Nephron progenitor cell (in vitro differentiated cells): ENCODE results near the gene AGMO.

Experiments
- DNase-seq: peaks from one replicate; pipeline ENCODE4 v3.0.0; 2021
- H3K27ac Mint-ChIP-seq: 2 replicates; pipeline ENCODE4 v1.8.0; 2021; ENCODE audit warnings: mild to moderate bottlenecking, moderate library complexity, mixed read lengths
- H3K27me3 Mint-ChIP-seq: 2 replicates; pipeline ENCODE4 v1.8.0; 2021; ENCODE audit warnings: mild to moderate bottlenecking, low read depth, mixed read lengths; ENCODE audit not compliant: poor library complexity
- H3K36me3 Mint-ChIP-seq: 2 replicates; pipeline ENCODE4 v1.8.0; 2021; ENCODE audit warnings: low read depth, mixed read lengths
- H3K4me1 Mint-ChIP-seq: 2 replicates; pipeline ENCODE4 v1.8.0; 2021; ENCODE audit warnings: mixed read lengths
- H3K4me3 Mint-ChIP-seq: 2 replicates; pipeline ENCODE4 v1.8.0; 2021; ENCODE audit warnings: mild to moderate bottlenecking, moderate library complexity, mixed read lengths
- H3K9me3 Mint-ChIP-seq: 2 replicates; pipeline ENCODE4 v1.8.0; 2021; ENCODE audit warnings: mild to moderate bottlenecking, moderate library complexity, mixed read lengths
- CTCF ChIP-seq: fragments of 200-600 bp; sonication (generic); IDR thresholded peaks from 2 replicates; pipeline ENCODE4 v1.5.0; 2021; ENCODE audit warnings: antibody characterized with exemption

AGMO gene

GRCh38 chr7:15603124-15603523, 41.3 kb upstream of the AGMO start:
- Mint-ChIP-seq H3K4me1 (no peaks in the 10 kb centered on the region), H3K4me3 (no peak overlapping the region), H3K36me3 (no peaks in the 10 kb centered on the region), H3K9me3 (no peaks in the 10 kb centered on the region), H3K27me3 (no peaks in the 10 kb centered on the region), H3K27ac (no peak overlapping the region)
- no peak for DNase-seq
- no peak for TF ChIP-seq CTCF

GRCh38 chr7:15602236-15602635, 40.4 kb upstream of the AGMO start:
- TF ChIP-seq CTCF: no peak
- H3K36me3 Mint-ChIP-seq: no peaks in the 10 kb centered on the region

GRCh38 chr7:15601175-15601574, 39.4 kb upstream of the AGMO start:
- DNase-seq: no peak
- no peaks in the 10 kb centered on the region for H3K36me3 Mint-ChIP-seq
- H3K9me3 Mint-ChIP-seq: no peaks in the 10 kb centered on the region
- H3K4me1 Mint-ChIP-seq: no peaks in the 10 kb centered on the region
- H3K27me3 Mint-ChIP-seq: peaks cover 3% of the 10 kb centered on the region
- H3K27ac Mint-ChIP-seq: no peak overlapping the region
- no peak overlapping the region for H3K4me3 Mint-ChIP-seq
- TF ChIP-seq CTCF: no peak

More at GRCh38 chr7:15602236-15602635, 40.4 kb upstream of the AGMO start:
- Mint-ChIP-seq H3K27ac (no peak overlapping the region), H3K27me3 (no peaks in the 10 kb centered on the region), H3K4me1 (no peaks in the 10 kb centered on the region), H3K9me3 (no peaks in the 10 kb centered on the region), H3K4me3 (no peak overlapping the region)
- DNase-seq: no peak

- Mint-ChIP-seq H3K4me3 (no peak overlapping the region), H3K4me1 (no peaks in the 10 kb centered on the region), H3K27ac (no peak overlapping the region), H3K36me3 (no peaks in the 10 kb centered on the region), H3K9me3 (no peaks in the 10 kb centered on the region), H3K27me3 (peaks cover 3% of the 10 kb centered on the region)
- DNase-seq: no peak
- no peak for TF ChIP-seq CTCF
These were observed 38.5 kb upstream of the AGMO start for GRCh38 chr7:15600298-15600697.

- Mint-ChIP-seq H3K36me3 (no peaks in the 10 kb centered on the region), H3K4me1 (no peaks in the 10 kb centered on the region), H3K4me3 (no peak overlapping the region), H3K27ac (no peak overlapping the region), H3K9me3 (no peaks in the 10 kb centered on the region), H3K27me3 (peaks cover 3% of the 10 kb centered on the region)
- TF ChIP-seq CTCF: no peak
- DNase-seq: no peak
These were observed 32.6 kb upstream of the AGMO start for GRCh38 chr7:15594461-15594860.

GRCh38 chr7:15593382-15593781, 31.6 kb upstream of the AGMO start:
- DNase-seq: no peak
- no peak for TF ChIP-seq CTCF
- Mint-ChIP-seq H3K36me3 (no peaks in the 10 kb centered on the region), H3K27me3 (peaks cover 3% of the 10 kb centered on the region), H3K4me1 (no peaks in the 10 kb centered on the region), H3K4me3 (no peak overlapping the region), H3K9me3 (no peaks in the 10 kb centered on the region), H3K27ac (no peak overlapping the region)
